OCI-LY3 (cell line): ENCODE data around the gene INSYN1.

ENCODE experiments used
- H2AFZ ChIP-seq: fragments of 200-600, 300-600 bp; shearing (Covaris generic); 2 replicates; pipeline ENCODE4 v1.6.0; 2014; ENCODE audit warnings: antibody characterized with exemption, low read depth, low read length
- H3K27ac ChIP-seq: fragments of 200-600, 300-600 bp; sonication (generic); 2 replicates; pipeline ENCODE4 v1.5.1; 2014; ENCODE audit warnings: mild to moderate bottlenecking, low read length, moderate library complexity, mixed read lengths
- H3K27me3 ChIP-seq: fragments of 200-600, 300-600 bp; sonication (generic); 2 replicates; pipeline ENCODE4 v1.6.1; 2014; ENCODE audit warnings: low read depth, low read length, mixed read lengths
- H3K36me3 ChIP-seq: fragments of 200-600, 300-600 bp; sonication (generic); replicated peaks from 2 replicates; pipeline ENCODE3; 2014; ENCODE audit warnings: low read depth, low read length, mixed read lengths
- H3K4me1 ChIP-seq: fragments of 300-600, 200-600 bp; sonication (generic); 2 replicates; pipeline ENCODE4 v1.6.1; 2014; ENCODE audit warnings: low read length, mixed read lengths
- H3K4me2 ChIP-seq: fragments of 200-600, 300-600 bp; sonication (generic); 2 replicates; pipeline ENCODE4 v1.6.1; 2014; ENCODE audit warnings: low read length, mixed read lengths
- H3K4me3 ChIP-seq: fragments of 300-600, 200-600 bp; sonication (generic); 2 replicates; pipeline ENCODE4 v1.5.1; 2014; ENCODE audit warnings: antibody characterized with exemption, mild to moderate bottlenecking, low read length, moderate library complexity
- H3K79me2 ChIP-seq: fragments of 300-600, 200-600 bp; shearing (Covaris generic); 2 replicates; pipeline ENCODE4 v1.6.1; 2014; ENCODE audit warnings: mild to moderate bottlenecking, low read length, mixed read lengths
- H3K9ac ChIP-seq: fragments of 300-600, 200-600 bp; shearing (Covaris generic); 2 replicates; pipeline ENCODE4 v1.6.0; 2014; ENCODE audit warnings: mild to moderate bottlenecking, low read length, moderate library complexity
- H3K9me3 ChIP-seq: fragments of 200-600, 300-600 bp; shearing (Covaris generic); 2 replicates; pipeline ENCODE4 v1.6.1; 2014; ENCODE audit warnings: low read length, mixed read lengths; ENCODE audit not compliant: insufficient read depth
- H4K20me1 ChIP-seq: fragments of 200-600, 300-600 bp; sonication (generic); 2 replicates; pipeline ENCODE4 v1.6.1; 2016; ENCODE audit warnings: low read length, mixed read lengths; ENCODE audit not compliant: insufficient read depth
- CTCF ChIP-seq: fragments of 200-600, 300-600 bp; sonication (generic); IDR thresholded peaks from 2 replicates; pipeline ENCODE4 v1.5.1; 2014; ENCODE audit warnings: antibody characterized with exemption, low read length, low read depth
- EZH2phosphoT487 ChIP-seq: fragments of 200-600 bp; shearing (Covaris generic); IDR thresholded peaks from 2 replicates; pipeline ENCODE4 v1.6.1; 2018; ENCODE audit warnings: antibody characterized with exemption, mixed run types, low read depth

The INSYN1 gene

GRCh38 chr15:73784291-73784690, 31.1 kb upstream of the INSYN1 start:
- H3K27ac ChIP-seq = no peak overlapping the region
- TF ChIP-seq EZH2phosphoT487 (no peak), CTCF (no peak)
- H3K27me3 ChIP-seq = peaks cover 8% of the 10 kb centered on the region; the same call in 1 of the 2 replicates
- H3K4me2 ChIP-seq = no peak overlapping the region
- no peaks in the 10 kb centered on the region for H3K4me1 ChIP-seq
- H2AFZ ChIP-seq = no peak overlapping the region
- H4K20me1 ChIP-seq = no peaks in the 10 kb centered on the region
- H3K9ac ChIP-seq = no peak overlapping the region
- H3K4me3 ChIP-seq = no peak overlapping the region
- no peaks in the 10 kb centered on the region for H3K79me2 ChIP-seq
- H3K9me3 ChIP-seq = no peaks in the 10 kb centered on the region
- no peaks in the 10 kb centered on the region for H3K36me3 ChIP-seq

- no peak overlapping the region for H2AFZ ChIP-seq
These were observed 29.3 kb upstream of the INSYN1 start for GRCh38 chr15:73782344-73782959.

GRCh38 chr15:73781038-73781925, 28.1 kb upstream of the INSYN1 start:
- Histone ChIP-seq H2AFZ (no peak overlapping the region), H3K27ac (no peak overlapping the region), H3K36me3 (no peaks in the 10 kb centered on the region), H3K9me3 (no peaks in the 10 kb centered on the region), H3K79me2 (no peaks in the 10 kb centered on the region), H3K27me3 (peaks cover 10% of the 10 kb centered on the region), H3K4me3 (no peak overlapping the region), H3K4me1 (no peaks in the 10 kb centered on the region), H3K9ac (no peak overlapping the region), H3K4me2 (no peak overlapping the region), H4K20me1 (no peaks in the 10 kb centered on the region)
- TF ChIP-seq CTCF = peak; percentile 47
- TF ChIP-seq EZH2phosphoT487 = no peak

More at GRCh38 chr15:73782344-73782959, 29.3 kb upstream of the INSYN1 start:
- no peaks in the 10 kb centered on the region for H3K9me3 ChIP-seq
- H3K27me3 ChIP-seq = peaks cover 10% of the 10 kb centered on the region
- H3K4me1 ChIP-seq = no peaks in the 10 kb centered on the region
- no peak overlapping the region for H3K4me2 ChIP-seq
- H3K36me3 ChIP-seq = no peaks in the 10 kb centered on the region
- no peak overlapping the region for H3K27ac ChIP-seq
- TF ChIP-seq EZH2phosphoT487 (no peak), CTCF (no peak)
- H4K20me1 ChIP-seq = no peaks in the 10 kb centered on the region
- H3K9ac ChIP-seq = no peak overlapping the region
- H3K4me3 ChIP-seq = no peak overlapping the region
- no peaks in the 10 kb centered on the region for H3K79me2 ChIP-seq

- H3K36me3 ChIP-seq = no peaks in the 10 kb centered on the region
- H3K9ac ChIP-seq = no peak overlapping the region
- no peak overlapping the region for H3K4me2 ChIP-seq
- TF ChIP-seq EZH2phosphoT487 = no peak
- no peak for TF ChIP-seq CTCF
- no peaks in the 10 kb centered on the region for H3K79me2 ChIP-seq
- H4K20me1 ChIP-seq = no peaks in the 10 kb centered on the region
- H3K9me3 ChIP-seq = no peaks in the 10 kb centered on the region
- no peak overlapping the region for H2AFZ ChIP-seq
- H3K27me3 ChIP-seq = peaks cover 10% of the 10 kb centered on the region
- no peaks in the 10 kb centered on the region for H3K4me1 ChIP-seq
- H3K4me3 ChIP-seq = no peak overlapping the region
- H3K27ac ChIP-seq = no peak overlapping the region
These were observed 26.8 kb upstream of the INSYN1 start for GRCh38 chr15:73779974-73780373.
